SU-DHL-6 (cell line): ENCODE data around the gene SLC25A26.

Experiments used
- EZH2phosphoT487 ChIP-seq: fragments of 200-600 bp; sonication (generic), shearing (Covaris generic); conservative IDR thresholded peaks from 2 replicates; pipeline ENCODE4 v1.6.1; 2018; ENCODE audit warnings: mild to moderate bottlenecking, antibody characterized with exemption, low read length, moderate library complexity, mixed read lengths
- TF ChIP-seq, protein P1 (sequence below): fragments of 200-600 bp; sonication (generic); IDR thresholded peaks from one replicate; pipeline ENCODE4 v1.5.1; 2017; ENCODE audit warnings: antibody characterized with exemption, mild to moderate bottlenecking, low read length, moderate library complexity; ENCODE audit not compliant: insufficient read depth, poor library complexity, severe bottlenecking

DNA sequence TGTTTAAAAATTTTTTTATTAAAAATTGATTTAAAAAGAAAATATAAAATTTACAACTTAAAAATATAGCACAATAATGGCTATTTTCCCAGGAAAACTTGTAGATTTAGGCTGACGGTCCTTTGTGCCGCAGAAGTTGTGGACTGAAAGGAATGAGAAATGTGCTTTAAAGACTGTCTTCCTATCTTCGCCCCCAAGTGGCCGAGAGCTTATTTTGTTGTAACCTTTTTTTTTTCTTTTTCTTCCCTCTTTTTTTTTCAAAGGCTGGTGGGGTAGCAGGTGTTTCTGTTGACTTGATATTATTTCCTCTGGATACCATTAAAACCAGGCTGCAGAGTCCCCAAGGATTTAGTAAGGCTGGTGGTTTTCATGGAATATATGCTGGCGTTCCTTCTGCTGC is 15.5 kb downstream of the SLC25A26 start:
- TF ChIP-seq, protein P1, sequence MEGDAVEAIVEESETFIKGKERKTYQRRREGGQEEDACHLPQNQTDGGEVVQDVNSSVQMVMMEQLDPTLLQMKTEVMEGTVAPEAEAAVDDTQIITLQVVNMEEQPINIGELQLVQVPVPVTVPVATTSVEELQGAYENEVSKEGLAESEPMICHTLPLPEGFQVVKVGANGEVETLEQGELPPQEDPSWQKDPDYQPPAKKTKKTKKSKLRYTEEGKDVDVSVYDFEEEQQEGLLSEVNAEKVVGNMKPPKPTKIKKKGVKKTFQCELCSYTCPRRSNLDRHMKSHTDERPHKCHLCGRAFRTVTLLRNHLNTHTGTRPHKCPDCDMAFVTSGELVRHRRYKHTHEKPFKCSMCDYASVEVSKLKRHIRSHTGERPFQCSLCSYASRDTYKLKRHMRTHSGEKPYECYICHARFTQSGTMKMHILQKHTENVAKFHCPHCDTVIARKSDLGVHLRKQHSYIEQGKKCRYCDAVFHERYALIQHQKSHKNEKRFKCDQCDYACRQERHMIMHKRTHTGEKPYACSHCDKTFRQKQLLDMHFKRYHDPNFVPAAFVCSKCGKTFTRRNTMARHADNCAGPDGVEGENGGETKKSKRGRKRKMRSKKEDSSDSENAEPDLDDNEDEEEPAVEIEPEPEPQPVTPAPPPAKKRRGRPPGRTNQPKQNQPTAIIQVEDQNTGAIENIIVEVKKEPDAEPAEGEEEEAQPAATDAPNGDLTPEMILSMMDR = no peak
- TF ChIP-seq EZH2phosphoT487 = no peak
